Measurements from ENCODE around the gene SHKBP1. TPM values are rescaled to one million over a fixed set of nuclear protein-coding genes. Genes with fewer than 3 reads are reported as not detected.

SHKBP1 gene
- total and polyA plus RNA-seq, 2 of the 13 experiments (the other 11 are each of a cell fraction or from before 2014, with no cell fraction given), result 16.2 to 17.4 TPM

DNA sequence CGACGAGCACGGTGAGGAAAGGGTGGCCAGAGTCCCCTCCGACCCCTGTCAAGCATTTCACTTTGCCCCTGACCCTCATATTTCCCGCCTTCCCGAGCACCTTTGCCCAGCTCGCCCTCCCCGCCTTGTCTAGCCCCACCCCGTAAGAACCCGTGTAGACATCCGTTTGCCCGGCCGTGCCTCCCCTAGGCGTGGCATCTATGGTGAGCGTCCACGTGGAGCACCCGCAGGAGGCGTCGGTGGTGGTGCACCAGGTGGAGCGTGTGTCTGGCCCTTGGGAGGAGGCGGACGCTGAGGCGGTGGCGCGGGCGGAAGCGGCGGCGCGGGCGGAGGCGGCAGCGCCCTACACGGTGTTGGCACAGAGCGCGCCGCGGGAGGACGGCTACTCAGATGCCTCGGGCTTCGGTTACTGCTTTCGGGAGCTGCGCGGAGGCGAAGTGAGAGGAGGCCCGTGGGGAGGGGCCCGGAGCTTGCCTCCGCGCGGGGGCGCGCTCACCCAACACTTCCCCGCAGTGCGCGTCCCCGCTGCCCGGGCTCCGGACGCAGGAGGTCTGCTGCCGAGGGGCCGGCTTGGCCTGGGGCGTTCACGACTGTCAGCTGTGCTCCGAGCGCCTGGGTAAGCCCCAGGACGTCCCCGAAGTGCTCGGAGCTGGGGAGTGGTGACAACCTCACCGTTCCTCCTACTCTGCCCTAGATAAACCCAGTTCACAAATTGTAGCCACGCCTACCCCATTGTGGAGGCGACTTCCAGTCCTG is 28.7 kb downstream of the SHKBP1 start (continued):
- no peak for TF ChIP-seq KIAA2018 (CRISPR knock-in tag; IDR thresholded peaks at IDR 0.05; ENCODE audit: borderline replicate concordance)
- TF ChIP-seq EP300 (IDR thresholded peaks at IDR 0.05; ENCODE audit: low read depth in 2 of 2, low read length in 2 of 2), result no peak
- TF ChIP-seq EP300 (CRISPR knock-in tag; IDR thresholded peaks at IDR 0.05; ENCODE audit: borderline replicate concordance), result no peak
- TF ChIP-seq SIX4 (CRISPR knock-in tag; IDR thresholded peaks at IDR 0.05), result no peak
- TF ChIP-seq JUNB (CRISPR knock-in tag; IDR thresholded peaks at IDR 0.05; ENCODE audit: borderline replicate concordance), result no peak
- no peak for TF ChIP-seq NCOR1 (IDR thresholded peaks at IDR 0.05; ENCODE audit: borderline replicate concordance, low read length)
- no peak for TF ChIP-seq CREB1 (IDR thresholded peaks at IDR 0.05)
- TF ChIP-seq CREB1 (CRISPR knock-in tag; IDR thresholded peaks at IDR 0.05), result no peak
- 0 out of 2 replicates have a peak, but pooled peaks have one; percentile 45 for TF ChIP-seq ZNF607 (CRISPR knock-in tag; IDR thresholded peaks at IDR 0.05; ENCODE audit: borderline replicate concordance)
- no peak for TF ChIP-seq TIGD3 (CRISPR knock-in tag; IDR thresholded peaks at IDR 0.05; ENCODE audit: borderline replicate concordance)
- TF ChIP-seq, protein P1, sequence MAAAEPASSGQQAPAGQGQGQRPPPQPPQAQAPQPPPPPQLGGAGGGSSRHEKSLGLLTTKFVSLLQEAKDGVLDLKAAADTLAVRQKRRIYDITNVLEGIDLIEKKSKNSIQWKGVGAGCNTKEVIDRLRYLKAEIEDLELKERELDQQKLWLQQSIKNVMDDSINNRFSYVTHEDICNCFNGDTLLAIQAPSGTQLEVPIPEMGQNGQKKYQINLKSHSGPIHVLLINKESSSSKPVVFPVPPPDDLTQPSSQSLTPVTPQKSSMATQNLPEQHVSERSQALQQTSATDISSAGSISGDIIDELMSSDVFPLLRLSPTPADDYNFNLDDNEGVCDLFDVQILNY (CRISPR knock-in tag; conservative IDR thresholded peaks at IDR 0.05), result 0 out of 2 replicates have a peak, but pooled peaks have one; percentile 37
- no peak for TF ChIP-seq U2AF2 (IDR thresholded peaks at IDR 0.05; ENCODE audit: low read depth, low read length)
- no peak for TF ChIP-seq EZH2 (conservative IDR thresholded peaks at IDR 0.05; ENCODE audit: low read depth, low read length)
- TF ChIP-seq ZNF777 (CRISPR knock-in tag; IDR thresholded peaks at IDR 0.05), result peak; percentile 85
- no peak for TF ChIP-seq TRIM24 (CRISPR knock-in tag; IDR thresholded peaks at IDR 0.05)
- TF ChIP-seq SMARCC2 (IDR thresholded peaks at IDR 0.05), result no peak
- no peak for TF ChIP-seq ZNF431 (CRISPR knock-in tag; IDR thresholded peaks at IDR 0.05; ENCODE audit: borderline replicate concordance, low read depth)
- TF ChIP-seq HINFP (CRISPR knock-in tag; IDR thresholded peaks at IDR 0.05; ENCODE audit: low read depth), result 0 out of 2 replicates have a peak, but pooled peaks have one; percentile 30
